Endothelial cell of umbilical vein (primary cell): ENCODE measurements around the gene UNC5B. TPM values are rescaled to one million over a fixed set of nuclear protein-coding genes. Genes with fewer than 3 reads are reported as not detected.

Experiments
- BruUV-seq: library from RNA; stranded (reverse); fragments of 400-500 nt; replicated peaks from 2 replicates; lab custom pipeline; 2021; lab: Mats Ljungman, UMichigan
- CTCF ChIA-PET: fragments of 300-600, 350-600 bp; sonication (Branson Sonifier 250); formaldehyde crosslinking; loops from one replicate; lab custom pipeline; 2021; ENCODE audit warnings: antibody characterized with exemption, inconsistent platforms; lab: Charles Lee
- POLR2A ChIA-PET: fragments of 300-600, 350-600 bp; sonication (Branson Sonifier 250); formaldehyde crosslinking; loops from one replicate; lab custom pipeline; 2021; ENCODE audit warnings: antibody characterized with exemption, inconsistent platforms; lab: Charles Lee
- DNase-seq: peaks from one replicate; pipeline ENCODE4 v3.0.0-alpha.2; 2011; ENCODE audit warnings: low read depth, low spot score
- FAIRE-seq: peaks from 2 replicates; lab custom pipeline; 2011; peaks lifted over from hg19 to GRCh38; lab: Jason Lieb, UNC
- H2AFZ ChIP-seq: 2 replicates; pipeline ENCODE4 v1.6.0; 2012; ENCODE audit warnings: low read depth, low read length, control low read depth, inconsistent platforms
- H3K27ac ChIP-seq: 2 replicates; pipeline ENCODE4 v1.5.1; 2011; ENCODE audit warnings: low read depth, mild to moderate bottlenecking, control low read depth, low read length, moderate library complexity; ENCODE audit not compliant: insufficient read depth
- H3K27me3 ChIP-seq, 2 experiments: 2 replicates each; pipeline versions ENCODE4 v1.6.0 to v1.6.1; 2011; ENCODE audit warnings: low read length in 2 of 2, mixed read lengths in 1 of 2; ENCODE audit not compliant: control insufficient read depth in 2 of 2, insufficient read depth in 2 of 2
- H3K36me3 ChIP-seq, 2 experiments: 2 replicates in 1 of 2; 3 replicates in 1 of 2; pipeline ENCODE4 v1.5.1; 2011; ENCODE audit warnings: low read length in 2 of 2, mild to moderate bottlenecking in 1 of 2, moderate library complexity in 1 of 2; ENCODE audit not compliant: control insufficient read depth in 2 of 2, insufficient read depth in 2 of 2; ENCODE audit errors: extremely low read depth in 1 of 2
- H3K4me1 ChIP-seq: 3 replicates; pipeline ENCODE4 v1.5.1; 2011; ENCODE audit warnings: mild to moderate bottlenecking, low read length; ENCODE audit not compliant: control insufficient read depth, insufficient read depth; ENCODE audit errors: extremely low read depth
- H3K4me2 ChIP-seq: 2 replicates; pipeline ENCODE4 v1.6.1; 2011; ENCODE audit warnings: low read length, control low read depth, mixed read lengths; ENCODE audit not compliant: insufficient read depth
- H3K4me3 ChIP-seq, 3 experiments: fragments of 200-600 bp in 1 of 3; sonication (generic), shearing (Covaris generic) in 1 of 3; replicated peaks in 1 of 3; 2 replicates each; pipeline ENCODE4 v1.5.1; 2011 to 2016; ENCODE audit warnings: control low read depth in 3 of 3, low read length in 3 of 3, mild to moderate bottlenecking in 2 of 3, inconsistent platforms in 1 of 3, low read depth in 1 of 3, moderate library complexity in 1 of 3; ENCODE audit not compliant: insufficient read depth in 1 of 3
- H3K79me2 ChIP-seq: 2 replicates; pipeline ENCODE4 v1.6.0; 2012; ENCODE audit warnings: low read length, inconsistent platforms; ENCODE audit not compliant: control insufficient read depth, insufficient read depth
- H3K9ac ChIP-seq: replicated peaks from 2 replicates; pipeline ENCODE3; 2011; ENCODE audit warnings: low read length, control low read depth; ENCODE audit not compliant: insufficient read depth; ENCODE audit errors: extremely low read depth
- H3K9me1 ChIP-seq: replicated peaks from 3 replicates; pipeline ENCODE4 v1.6.0; 2011; ENCODE audit warnings: mild to moderate bottlenecking, low read length; ENCODE audit not compliant: control insufficient read depth, insufficient read depth; ENCODE audit errors: extremely low read depth
- H3K9me3 ChIP-seq: replicated peaks from 2 replicates; pipeline ENCODE4 v1.5.1; 2012; ENCODE audit warnings: low read length, inconsistent platforms; ENCODE audit not compliant: control insufficient read depth, insufficient read depth
- H4K20me1 ChIP-seq: replicated peaks from 2 replicates; pipeline ENCODE3; 2011; ENCODE audit warnings: mild to moderate bottlenecking, low read length; ENCODE audit not compliant: control insufficient read depth, insufficient read depth; ENCODE audit errors: extremely low read depth
- EZH2 ChIP-seq: IDR thresholded peaks from 2 replicates; pipeline ENCODE4 v1.6.1; 2012; ENCODE audit warnings: borderline replicate concordance, low read depth, mild to moderate bottlenecking, moderate library complexity, low read length, inconsistent platforms; ENCODE audit not compliant: severe bottlenecking
- FOS ChIP-seq: IDR thresholded peaks from 2 replicates; pipeline ENCODE4 v1.6.1; 2011; ENCODE audit warnings: mild to moderate bottlenecking, low read length, moderate library complexity, borderline replicate concordance; ENCODE audit not compliant: insufficient read depth
- GATA2 ChIP-seq: IDR thresholded peaks from 2 replicates; pipeline ENCODE4 v1.7.0; 2011; ENCODE audit warnings: low read depth, mild to moderate bottlenecking, moderate library complexity, mixed read lengths, low read length; ENCODE audit not compliant: insufficient read length, insufficient read depth
- JUN ChIP-seq: IDR thresholded peaks from 2 replicates; pipeline ENCODE4 v1.6.1; 2011; ENCODE audit warnings: borderline replicate concordance, low read depth; ENCODE audit not compliant: insufficient read length, insufficient read depth
- MYC ChIP-seq: IDR thresholded peaks from one replicate; pipeline ENCODE4 v1.6.1; 2011; ENCODE audit warnings: mild to moderate bottlenecking, low read depth, low read length
- POLR2A ChIP-seq: IDR thresholded peaks from 2 replicates; pipeline ENCODE4 v1.6.1; 2012; ENCODE audit warnings: low read depth, mild to moderate bottlenecking, control low read depth, low read length
- POLR2AphosphoS5 ChIP-seq: IDR thresholded peaks from 2 replicates; pipeline ENCODE4 v1.6.1; 2012; ENCODE audit warnings: low read depth, mild to moderate bottlenecking, control low read depth, low read length, moderate library complexity; ENCODE audit not compliant: insufficient read depth
- dilution Hi-C: fragments of 300-500 bp; cut with MboI; formaldehyde crosslinking; loops from one replicate; pipeline ENCODE4 v1.15.0; 2019; ENCODE audit warnings: low sequenced_read_pairs; ENCODE audit not compliant: extremely low pct_ligation_motif_present
- intact Hi-C: fragments of 100-400 bp; cut with micrococcal nuclease; formaldehyde crosslinking; loops from one replicate; pipeline ENCODE4 v1.10.0; 2022
- polyA plus RNA-seq, 4 experiments: library from polyadenylated mRNA; depleted of rRNA in 3 of 4; stranded (reverse) in 3 of 4; unstranded in 1 of 4; fragments of >200 nt; gene quantifications; 2 replicates each; pipeline versions ENCODE4 v1.2.1 to v1.2.3, GENCODE V29; 2011 to 2012; ENCODE audit warnings: missing spikeins in 1 of 4
- total RNA-seq: library from RNA; stranded (reverse); gene quantifications from 2 replicates; pipeline ENCODE4 v1.2.3, GENCODE V29; 2021
- TF ChIP-seq, protein P1 (sequence below), 2 donors: IDR thresholded peaks; 1 replicate in 1 of 2; 2 replicates in 1 of 2; pipeline ENCODE4 v1.5.1; 2011; ENCODE audit warnings: low read length in 2 of 2, mild to moderate bottlenecking in 2 of 2, moderate library complexity in 2 of 2, control low read depth in 1 of 2, inconsistent platforms in 1 of 2, low read depth in 1 of 2; ENCODE audit not compliant: insufficient read depth in 1 of 2; ENCODE audit errors: extremely low read depth in 1 of 2
- TF ChIP-seq, protein P2 (sequence below): IDR thresholded peaks from 2 replicates; pipeline ENCODE4 v1.6.1; 2011; ENCODE audit not compliant: insufficient read depth, insufficient read length

Gene UNC5B
- total and polyA plus RNA-seq, 2 donors (not counting 3 experiments of a cell fraction or from before 2014, with no cell fraction given), result 0.39 to 2.5 TPM

DNA sequence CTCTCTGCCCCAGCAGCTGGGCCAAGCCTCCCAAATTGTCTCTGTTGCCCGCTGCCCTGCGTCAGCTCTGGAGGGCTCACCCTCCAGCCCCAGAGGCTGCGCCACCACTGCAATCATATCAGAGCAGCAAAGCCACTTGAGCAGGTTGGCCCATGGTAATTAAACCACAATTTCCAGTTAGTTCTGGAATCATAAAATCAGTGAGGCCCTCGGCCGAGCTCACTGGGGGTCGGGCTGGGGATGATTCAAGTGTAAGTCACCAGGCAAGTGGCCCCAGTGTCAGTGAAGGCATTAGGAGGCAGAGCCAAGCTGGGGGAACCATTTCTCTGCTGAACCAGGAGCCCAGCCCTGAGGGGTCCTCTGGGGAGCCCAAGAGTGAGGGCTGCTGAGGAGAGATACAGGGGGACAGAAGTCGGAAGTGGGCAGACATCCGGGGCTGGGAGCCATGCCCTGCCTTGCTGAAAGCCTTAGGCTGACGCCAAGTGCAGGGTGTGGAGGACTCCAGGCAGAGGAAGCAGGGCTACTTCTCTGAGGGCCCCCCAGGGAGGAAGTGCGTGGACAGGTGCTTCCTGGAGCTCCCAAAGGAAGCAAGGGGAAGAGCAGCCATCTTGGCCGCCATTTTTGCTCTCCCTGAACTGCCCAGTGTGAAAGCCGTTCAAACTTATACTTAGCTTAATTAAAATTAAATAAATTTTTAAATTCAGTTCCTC, 77.2 kb downstream of the UNC5B start:
- no TSS peak for BruUV-seq
- H4K20me1 ChIP-seq, result no peaks in the 10 kb centered on the region
- no peak for FAIRE-seq
- intact Hi-C loops (no loop called here), dilution Hi-C loops (no loop called here)
- no peak overlapping the region for H3K9ac ChIP-seq
- H3K27me3 ChIP-seq, result no peaks in the 10 kb centered on the region
- no peak overlapping the region for H3K4me3 ChIP-seq
- TF ChIP-seq GATA2, result no peak
- no peak for TF ChIP-seq POLR2A
- no peak for TF ChIP-seq POLR2AphosphoS5
- TF ChIP-seq EZH2, result no peak
- no peak for TF ChIP-seq FOS
- no peak for TF ChIP-seq JUN
- TF ChIP-seq MYC, result no peak
- TF ChIP-seq, protein P1, sequence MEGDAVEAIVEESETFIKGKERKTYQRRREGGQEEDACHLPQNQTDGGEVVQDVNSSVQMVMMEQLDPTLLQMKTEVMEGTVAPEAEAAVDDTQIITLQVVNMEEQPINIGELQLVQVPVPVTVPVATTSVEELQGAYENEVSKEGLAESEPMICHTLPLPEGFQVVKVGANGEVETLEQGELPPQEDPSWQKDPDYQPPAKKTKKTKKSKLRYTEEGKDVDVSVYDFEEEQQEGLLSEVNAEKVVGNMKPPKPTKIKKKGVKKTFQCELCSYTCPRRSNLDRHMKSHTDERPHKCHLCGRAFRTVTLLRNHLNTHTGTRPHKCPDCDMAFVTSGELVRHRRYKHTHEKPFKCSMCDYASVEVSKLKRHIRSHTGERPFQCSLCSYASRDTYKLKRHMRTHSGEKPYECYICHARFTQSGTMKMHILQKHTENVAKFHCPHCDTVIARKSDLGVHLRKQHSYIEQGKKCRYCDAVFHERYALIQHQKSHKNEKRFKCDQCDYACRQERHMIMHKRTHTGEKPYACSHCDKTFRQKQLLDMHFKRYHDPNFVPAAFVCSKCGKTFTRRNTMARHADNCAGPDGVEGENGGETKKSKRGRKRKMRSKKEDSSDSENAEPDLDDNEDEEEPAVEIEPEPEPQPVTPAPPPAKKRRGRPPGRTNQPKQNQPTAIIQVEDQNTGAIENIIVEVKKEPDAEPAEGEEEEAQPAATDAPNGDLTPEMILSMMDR (IDR thresholded peaks at IDR 0.05; ENCODE audit: extremely low read depth in 1 of 2, insufficient read depth in 1 of 2, low read depth in 1 of 2, low read length in 2 of 2), result no peak
- TF ChIP-seq, protein P2, sequence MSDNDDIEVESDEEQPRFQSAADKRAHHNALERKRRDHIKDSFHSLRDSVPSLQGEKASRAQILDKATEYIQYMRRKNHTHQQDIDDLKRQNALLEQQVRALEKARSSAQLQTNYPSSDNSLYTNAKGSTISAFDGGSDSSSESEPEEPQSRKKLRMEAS, result no peak
- no peak overlapping the region for H3K4me2 ChIP-seq
- no peak for DNase-seq
- ChIA-PET POLR2A (no interaction called here), CTCF (interaction anchor here (1.0 to 1.7 kb wide), 5 partner anchors 18 to 363 kb away, joined by 3 to 4 read pairs (median 4); no protein-coding TSS in a partner anchor)
- no peaks in the 10 kb centered on the region for H3K79me2 ChIP-seq
- H3K9me1 ChIP-seq, result no peaks in the 10 kb centered on the region
- no peaks in the 10 kb centered on the region for H3K36me3 ChIP-seq
- no peaks in the 10 kb centered on the region for H3K9me3 ChIP-seq
- H3K4me1 ChIP-seq, result no peaks in the 10 kb centered on the region
- no peak overlapping the region for H3K27ac ChIP-seq
- no peak overlapping the region for H2AFZ ChIP-seq
